ENCODE measurements around the gene TMEM119. TPM values are rescaled to one million over a fixed set of nuclear protein-coding genes. Genes with fewer than 3 reads are reported as not detected.

Gene TMEM119
- total RNA-seq, 1 experiment from 2014 or later: not detected

DNA sequence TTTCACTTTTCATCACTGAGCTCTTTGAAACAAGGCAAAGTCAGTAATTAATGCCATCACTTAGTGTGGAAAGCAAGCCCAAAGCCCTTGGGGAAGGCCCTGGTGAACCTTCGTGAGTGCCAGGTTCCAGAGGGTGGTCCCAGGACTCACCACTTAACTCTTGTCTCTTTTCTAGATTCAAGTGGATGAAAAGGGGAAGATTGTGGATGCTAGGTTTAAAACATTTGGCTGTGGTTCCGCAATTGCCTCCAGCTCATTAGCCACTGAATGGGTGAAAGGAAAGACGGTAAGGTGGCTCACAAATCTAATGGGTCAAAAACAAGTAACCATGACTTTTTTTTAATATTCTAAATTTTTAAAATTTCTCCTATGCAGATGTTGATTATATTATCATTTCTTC, 32.7 kb downstream of the TMEM119 start:
- no TSS peak for BruUV-seq (replicated peaks)
- peaks cover 40% of the 10 kb centered on the region for H3K4me1 ChIP-seq (ENCODE audit: insufficient read depth, low read length, poor library complexity, severe bottlenecking)
- intact Hi-C loops (cut with micrococcal nuclease; ENCODE audit: unreplicated experiment): loop anchor here (10.0 kb wide), 1 partner anchor 170 kb away; the partner anchor contains the start of gene CORO1C
- no peak for TF ChIP-seq EZH2 (IDR thresholded peaks at IDR 0.05; ENCODE audit: borderline replicate concordance, low read depth, low read length, poor library complexity, severe bottlenecking)
- TF ChIP-seq, protein P1, sequence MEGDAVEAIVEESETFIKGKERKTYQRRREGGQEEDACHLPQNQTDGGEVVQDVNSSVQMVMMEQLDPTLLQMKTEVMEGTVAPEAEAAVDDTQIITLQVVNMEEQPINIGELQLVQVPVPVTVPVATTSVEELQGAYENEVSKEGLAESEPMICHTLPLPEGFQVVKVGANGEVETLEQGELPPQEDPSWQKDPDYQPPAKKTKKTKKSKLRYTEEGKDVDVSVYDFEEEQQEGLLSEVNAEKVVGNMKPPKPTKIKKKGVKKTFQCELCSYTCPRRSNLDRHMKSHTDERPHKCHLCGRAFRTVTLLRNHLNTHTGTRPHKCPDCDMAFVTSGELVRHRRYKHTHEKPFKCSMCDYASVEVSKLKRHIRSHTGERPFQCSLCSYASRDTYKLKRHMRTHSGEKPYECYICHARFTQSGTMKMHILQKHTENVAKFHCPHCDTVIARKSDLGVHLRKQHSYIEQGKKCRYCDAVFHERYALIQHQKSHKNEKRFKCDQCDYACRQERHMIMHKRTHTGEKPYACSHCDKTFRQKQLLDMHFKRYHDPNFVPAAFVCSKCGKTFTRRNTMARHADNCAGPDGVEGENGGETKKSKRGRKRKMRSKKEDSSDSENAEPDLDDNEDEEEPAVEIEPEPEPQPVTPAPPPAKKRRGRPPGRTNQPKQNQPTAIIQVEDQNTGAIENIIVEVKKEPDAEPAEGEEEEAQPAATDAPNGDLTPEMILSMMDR (conservative IDR thresholded peaks at IDR 0.05; ENCODE audit: low read depth, low read length): no peak
- no peak for DNase-seq (ENCODE audit: low spot score)
- peaks cover 52% of the 10 kb centered on the region for H3K36me3 ChIP-seq (ENCODE audit: insufficient read depth, low read length, poor library complexity, severe bottlenecking)
- no peaks in the 10 kb centered on the region for H3K27me3 ChIP-seq (replicated peaks; ENCODE audit: insufficient read depth, low read depth, low read length, poor library complexity)
- H3K9me3 ChIP-seq (ENCODE audit: low read depth, low read length, poor library complexity, severe bottlenecking): no peaks in the 10 kb centered on the region
- no peak overlapping the region for H3K4me3 ChIP-seq (ENCODE audit: low read depth, low read length, poor library complexity, severe bottlenecking)
- H3K27ac ChIP-seq (ENCODE audit: low read depth, low read length, poor library complexity, severe bottlenecking): peak overlapping the region; percentile 13
- POLR2A ChIA-PET (ENCODE audit: low non-redundant PET): no interaction called here
- CTCF ChIA-PET: no interaction called here

DNA sequence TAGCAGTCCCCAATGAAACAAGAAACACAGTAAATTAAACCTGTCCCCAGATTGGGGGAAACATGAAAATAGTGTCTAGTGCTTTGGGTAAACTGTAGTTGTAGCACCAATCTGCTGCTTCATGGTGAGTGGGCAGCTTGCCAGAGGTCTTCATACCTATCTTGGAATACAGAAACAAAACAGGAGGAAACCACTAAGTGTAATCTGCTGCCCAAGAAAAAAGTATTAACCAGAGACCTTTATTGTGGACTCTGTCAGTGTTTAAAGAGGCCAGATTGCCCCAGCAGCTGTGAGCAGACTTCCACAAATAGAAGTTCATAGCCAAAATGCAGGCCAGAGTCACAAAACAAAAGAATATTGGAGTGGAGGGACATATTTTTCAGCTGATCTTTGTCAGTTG, 33.2 kb downstream of the TMEM119 start:
- ChIA-PET POLR2A (ENCODE audit: low non-redundant PET) (no interaction called here), CTCF (no interaction called here)
- Histone ChIP-seq H3K36me3 (ENCODE audit: insufficient read depth, low read length, poor library complexity, severe bottlenecking) (peaks cover 52% of the 10 kb centered on the region), H3K27me3 (replicated peaks; ENCODE audit: insufficient read depth, low read depth, low read length, poor library complexity) (no peaks in the 10 kb centered on the region), H3K9me3 (ENCODE audit: low read depth, low read length, poor library complexity, severe bottlenecking) (no peaks in the 10 kb centered on the region), H3K4me3 (ENCODE audit: low read depth, low read length, poor library complexity, severe bottlenecking) (no peak overlapping the region), H3K4me1 (ENCODE audit: insufficient read depth, low read length, poor library complexity, severe bottlenecking) (peaks cover 41% of the 10 kb centered on the region), H3K27ac (ENCODE audit: low read depth, low read length, poor library complexity, severe bottlenecking) (peak overlapping the region; percentile 13)
- intact Hi-C loops (cut with micrococcal nuclease; ENCODE audit: unreplicated experiment): loop anchor here (5.0 to 10.0 kb wide), 3 partner anchors 170 to 388 kb away; partner anchors contain the start of gene CORO1C
- no peak for DNase-seq (ENCODE audit: low spot score)
- TF ChIP-seq EZH2 (IDR thresholded peaks at IDR 0.05; ENCODE audit: borderline replicate concordance, low read depth, low read length, poor library complexity, severe bottlenecking): no peak
- TF ChIP-seq, protein P1 (conservative IDR thresholded peaks at IDR 0.05; ENCODE audit: low read depth, low read length): no peak
- no TSS peak for BruUV-seq (replicated peaks)

- H3K36me3 ChIP-seq (ENCODE audit: insufficient read depth, low read length, poor library complexity, severe bottlenecking): peaks cover 43% of the 10 kb centered on the region
- H3K27me3 ChIP-seq (replicated peaks; ENCODE audit: insufficient read depth, low read depth, low read length, poor library complexity): no peaks in the 10 kb centered on the region
- TF ChIP-seq, protein P1 (conservative IDR thresholded peaks at IDR 0.05; ENCODE audit: low read depth, low read length): no peak
- TF ChIP-seq EZH2 (IDR thresholded peaks at IDR 0.05; ENCODE audit: borderline replicate concordance, low read depth, low read length, poor library complexity, severe bottlenecking): no peak
- peaks cover 46% of the 10 kb centered on the region for H3K4me1 ChIP-seq (ENCODE audit: insufficient read depth, low read length, poor library complexity, severe bottlenecking)
- DNase-seq (ENCODE audit: low spot score): no peak
- H3K27ac ChIP-seq (ENCODE audit: low read depth, low read length, poor library complexity, severe bottlenecking): peak overlapping the region; percentile 97
- CTCF ChIA-PET: no interaction called here
- H3K4me3 ChIP-seq (ENCODE audit: low read depth, low read length, poor library complexity, severe bottlenecking): peak overlapping the region; percentile 79
- no TSS peak for BruUV-seq (replicated peaks)
- no peaks in the 10 kb centered on the region for H3K9me3 ChIP-seq (ENCODE audit: low read depth, low read length, poor library complexity, severe bottlenecking)
- POLR2A ChIA-PET (ENCODE audit: low non-redundant PET): no interaction called here
- intact Hi-C loops (cut with micrococcal nuclease; ENCODE audit: unreplicated experiment): loop anchor here (1.0 to 10.0 kb wide), 6 partner anchors 55 to 533 kb away; partner anchors contain the start of genes CORO1C and UNG
Measured at GRCh38 chr12:108563804-108564151, 34.1 kb downstream of the TMEM119 start.
